Activated CD8-positive, alpha-beta memory T cell treated with anti-CD3 and anti-CD28 coated beads, Interleukin-2, amount 50 U/mL, for 48 hours (primary cell): ENCODE results near the gene RASGRF2.
"Not testable (repeated sequence)": the region's sequence is repeated elsewhere in the genome, so short reads cannot be mapped to it uniquely, and the experiment has no call there.

Source experiments
- DNase-seq: peaks from one replicate; pipeline ENCODE4 v3.0.0-alpha.2; 2020

The RASGRF2 gene

GRCh38 chr5:81021951-81022687 lies 62.0 kb downstream of the RASGRF2 start:
- DNase-seq, result no peak

GRCh38 chr5:81022688-81023084 lies 62.5 kb downstream of the RASGRF2 start:
- DNase-seq, result no peak

- DNase-seq, result no peak
Measured at GRCh38 chr5:81023261-81023970, 63.3 kb downstream of the RASGRF2 start.

GRCh38 chr5:81027481-81028058 lies 67.4 kb downstream of the RASGRF2 start:
- no peak for DNase-seq

GRCh38 chr5:81028888-81029287 lies 68.7 kb downstream of the RASGRF2 start:
- DNase-seq, result not testable (repeated sequence)

- not testable (repeated sequence) for DNase-seq
Measured at GRCh38 chr5:81029736-81030135, 69.6 kb downstream of the RASGRF2 start.

- DNase-seq, result not testable (repeated sequence)
Measured at GRCh38 chr5:81030236-81031034, 70.3 kb downstream of the RASGRF2 start.

GRCh38 chr5:81035522-81035921 lies 75.4 kb downstream of the RASGRF2 start:
- DNase-seq, result no peak

GRCh38 chr5:81038495-81038894 lies 78.3 kb downstream of the RASGRF2 start:
- DNase-seq, result no peak

GRCh38 chr5:81044868-81045267 lies 84.7 kb downstream of the RASGRF2 start:
- no peak for DNase-seq

GRCh38 chr5:81045389-81045807 lies 85.2 kb downstream of the RASGRF2 start:
- no peak for DNase-seq

GRCh38 chr5:81046041-81046440 lies 85.9 kb downstream of the RASGRF2 start:
- DNase-seq, result no peak

- DNase-seq, result no peak
Measured at GRCh38 chr5:81052325-81052724, 92.2 kb downstream of the RASGRF2 start.

- DNase-seq, result not testable (repeated sequence)
Measured at GRCh38 chr5:81053282-81053681, 93.1 kb downstream of the RASGRF2 start.

- DNase-seq, result no peak
Measured at GRCh38 chr5:81058121-81058520, 98.0 kb downstream of the RASGRF2 start.

GRCh38 chr5:81065492-81065891 lies 105.3 kb downstream of the RASGRF2 start:
- no peak for DNase-seq

- no peak for DNase-seq
Measured at GRCh38 chr5:81066102-81066501, 105.9 kb downstream of the RASGRF2 start.

- no peak for DNase-seq
Measured at GRCh38 chr5:81067406-81067805, 107.2 kb downstream of the RASGRF2 start.

- DNase-seq, result no peak
Measured at GRCh38 chr5:81068063-81068462, 107.9 kb downstream of the RASGRF2 start.

GRCh38 chr5:81068635-81069034 lies 108.5 kb downstream of the RASGRF2 start:
- DNase-seq, result no peak

- no peak for DNase-seq
Measured at GRCh38 chr5:81069990-81070389, 109.8 kb downstream of the RASGRF2 start.

- no peak for DNase-seq
Measured at GRCh38 chr5:81070571-81071255, 110.5 kb downstream of the RASGRF2 start.

GRCh38 chr5:81075041-81075440 lies 114.9 kb downstream of the RASGRF2 start:
- no peak for DNase-seq
